ENCODE results near the gene HES2. TPM values are rescaled to one million over a fixed set of nuclear protein-coding genes. Genes with fewer than 3 reads are reported as not detected.
"Not testable (repeated sequence)": the region's sequence is repeated elsewhere in the genome, so short reads cannot be mapped to it uniquely, and the experiment has no call there.

HES2 gene
- total and polyA plus RNA-seq, 9 donors: 0.08 to 9.2 (median 0.43) TPM; not detected in 3

- no peaks in the 10 kb centered on the region for H3K9me3 ChIP-seq
- H3K27me3 ChIP-seq: no peaks in the 10 kb centered on the region
- no peak overlapping the region for H3K4me3 ChIP-seq
- TF ChIP-seq CTCF (IDR thresholded peaks at IDR 0.05) (no peak), EP300 (IDR thresholded peaks at IDR 0.05) (no peak)
- no peaks in the 10 kb centered on the region for H3K4me1 ChIP-seq (ENCODE audit: insufficient read depth)
- 93 to 96% (median 94%) methylated on average over 7 of the region's 7 CpGs for WGBS, 3 donors
- intact Hi-C loops (cut with DNase I): no loop called here
- no peaks in the 10 kb centered on the region for H3K36me3 ChIP-seq
- H3K27ac ChIP-seq: no peak overlapping the region
- no peak for DNase-seq
These were observed 39.7 kb downstream of the HES2 start for GRCh38 chr1:6380037-6380436.

GRCh38 chr1:6378096-6378746 lies 41.5 kb downstream of the HES2 start:
- WGBS, 3 donors: 62 to 74% (median 67%) methylated on average over 11 to 12 of the region's 12 CpGs
- Histone ChIP-seq H3K9me3 (no peaks in the 10 kb centered on the region), H3K4me3 (no peak overlapping the region), H3K36me3 (no peaks in the 10 kb centered on the region), H3K27ac (no peak overlapping the region), H3K4me1 (ENCODE audit: insufficient read depth) (no peaks in the 10 kb centered on the region), H3K27me3 (no peaks in the 10 kb centered on the region)
- intact Hi-C loops (cut with DNase I): no loop called here
- TF ChIP-seq CTCF (IDR thresholded peaks at IDR 0.05): no peak
- TF ChIP-seq EP300 (IDR thresholded peaks at IDR 0.05): no peak
- TF ChIP-seq POLR2A (IDR thresholded peaks at IDR 0.05): no peak
- DNase-seq: no peak

- Histone ChIP-seq H3K27ac (no peak overlapping the region), H3K4me3 (no peak overlapping the region), H3K9me3 (no peaks in the 10 kb centered on the region), H3K4me1 (ENCODE audit: insufficient read depth) (no peaks in the 10 kb centered on the region), H3K36me3 (no peaks in the 10 kb centered on the region), H3K27me3 (no peaks in the 10 kb centered on the region)
- no peak for DNase-seq
- TF ChIP-seq EP300 (IDR thresholded peaks at IDR 0.05) (no peak), CTCF (IDR thresholded peaks at IDR 0.05) (no peak), POLR2A (IDR thresholded peaks at IDR 0.05) (no peak)
- intact Hi-C loops (cut with DNase I): no loop called here
- WGBS, 3 donors: 90 to 94% (median 93%) methylated on average over 7 to 8 of the region's 8 CpGs
These were observed 45.6 kb downstream of the HES2 start for GRCh38 chr1:6373961-6374720.

- H3K4me3 ChIP-seq; H3K27ac ChIP-seq; H3K9me3 ChIP-seq; DNase-seq; H3K27me3 ChIP-seq; H3K36me3 ChIP-seq; H3K4me1 ChIP-seq (ENCODE audit: insufficient read depth); intact Hi-C loops (cut with DNase I): not testable (repeated sequence)
- WGBS, 3 donors: 67 to 70% (median 69%) methylated on average over 7 of the region's 7 CpGs
These were observed 47.5 kb downstream of the HES2 start for GRCh38 chr1:6372236-6372635.

GRCh38 chr1:6370006-6370405 lies 49.7 kb downstream of the HES2 start:
- TF ChIP-seq CTCF (IDR thresholded peaks at IDR 0.05): no peak
- no peak for TF ChIP-seq POLR2A (IDR thresholded peaks at IDR 0.05)
- no peak for TF ChIP-seq EP300 (IDR thresholded peaks at IDR 0.05)
- DNase-seq: no peak
- WGBS, 3 donors: 79 to 86% (median 82%) methylated on average over 4 of the region's 4 CpGs

More at GRCh38 chr1:6370006-6370405, 49.7 kb downstream of the HES2 start:
- Histone ChIP-seq H3K27ac (no peak overlapping the region), H3K27me3 (no peaks in the 10 kb centered on the region), H3K4me3 (no peak overlapping the region), H3K4me1 (ENCODE audit: insufficient read depth) (no peaks in the 10 kb centered on the region), H3K36me3 (no peaks in the 10 kb centered on the region), H3K9me3 (no peaks in the 10 kb centered on the region)
- intact Hi-C loops (cut with DNase I): no loop called here
